GM18861 (cell line): ENCODE data around the gene MYO1C.

ENCODE experiments used
- ATAC-seq: cut with Tn5 transposase; IDR thresholded peaks from one replicate; pipeline ENCODE4 v1.9.1; 2021; ENCODE audit not compliant: unreplicated experiment

MYO1C gene

GRCh38 chr17:1486802-1487695, 5.4 kb downstream of the MYO1C start:
- no peak for ATAC-seq

- ATAC-seq: no peak
Observed at GRCh38 chr17:1485423-1486376, 6.8 kb downstream of the MYO1C start.

GRCh38 chr17:1484676-1485422, 7.6 kb downstream of the MYO1C start:
- ATAC-seq: peak; percentile 35

GRCh38 chr17:1484060-1484535, 8.4 kb downstream of the MYO1C start:
- ATAC-seq: no peak

- ATAC-seq: no peak
Observed at GRCh38 chr17:1482680-1483079, 9.8 kb downstream of the MYO1C start.

GRCh38 chr17:1481736-1482135, 10.8 kb downstream of the MYO1C start:
- ATAC-seq: no peak

GRCh38 chr17:1480747-1481465, 11.6 kb downstream of the MYO1C start:
- no peak for ATAC-seq

- ATAC-seq: no peak
Observed at GRCh38 chr17:1478418-1478817, 14.1 kb downstream of the MYO1C start.

GRCh38 chr17:1475321-1475854, 17.1 kb downstream of the MYO1C start:
- no peak for ATAC-seq

- peak; percentile 58 for ATAC-seq
Observed at GRCh38 chr17:1474402-1475189, 17.9 kb downstream of the MYO1C start.

- ATAC-seq: peak; percentile 37
Observed at GRCh38 chr17:1473841-1474240, 18.6 kb downstream of the MYO1C start.

GRCh38 chr17:1473170-1473569, 19.3 kb downstream of the MYO1C start:
- no peak for ATAC-seq

- no peak for ATAC-seq
Observed at GRCh38 chr17:1471911-1472821, 20.3 kb downstream of the MYO1C start.

- no peak for ATAC-seq
Observed at GRCh38 chr17:1471490-1471889, 21.0 kb downstream of the MYO1C start.

- ATAC-seq: no peak
Observed at GRCh38 chr17:1470755-1471462, 21.6 kb downstream of the MYO1C start.

GRCh38 chr17:1470071-1470754, 22.3 kb downstream of the MYO1C start:
- no peak for ATAC-seq
